Uterus (tissue), 2 donors: ENCODE measurements around the gene CDK5RAP1.

Experiments
- CTCF ChIP-seq, 4 experiments: fragments of 200-600 bp in 2 of 4; fragments of 450-650 bp in 2 of 4; sonication (generic) in 2 of 4; IDR thresholded peaks; one replicate each; pipeline ENCODE4 v1.5.1; 2016 to 2019; ENCODE audit warnings: antibody characterized with exemption in 4 of 4, mild to moderate bottlenecking in 2 of 4, moderate library complexity in 1 of 4
- POLR2A ChIP-seq, 2 donors: fragments of 450-650 bp; IDR thresholded peaks; one replicate each; pipeline ENCODE4 v1.6.1; 2016; ENCODE audit warnings: antibody characterized with exemption in 2 of 2, mild to moderate bottlenecking in 1 of 2, moderate library complexity in 1 of 2

GRCh38 chr20:33388268-33388667 is 13.1 kb downstream of the CDK5RAP1 start:
- TF ChIP-seq CTCF (IDR thresholded peaks at IDR 0.05) (no peak), POLR2A (IDR thresholded peaks at IDR 0.05) (no peak)
